Amygdala (tissue), 56 donors: ENCODE results near the gene C17orf100.
A peak's percentile ranks its signal among the peaks of the same experiment; 100 is the strongest.
"Not testable (repeated sequence)": the region's sequence is repeated elsewhere in the genome, so short reads cannot be mapped to it uniquely, and the experiment has no call there.

ENCODE experiments used
- DNase-seq, 56 donors: peaks; one replicate each; lab custom pipeline; 2025; lab: John Stamatoyannopoulos, UW

C17orf100 gene

GRCh38 chr17:6640536-6641246, 10.9 kb upstream of the C17orf100 start, which contains the start of the genes KIAA0753 and TXNDC17:
Gene KIAA0753 (minus strand): TSS chr17:6640711. CDS start chr17:6635103, 5,608 bp downstream.
Gene TXNDC17 (plus strand): TSS chr17:6641060. CDS start chr17:6641083, 23 bp downstream.
- peak; percentile 28 to 94 (median 83) for DNase-seq

GRCh38 chr17:6641247-6641863, 10.2 kb upstream of the C17orf100 start:
- peak in 1 of 56 donors; percentile 57 for DNase-seq

- no peak for DNase-seq
These were observed 9.0 kb upstream of the C17orf100 start for GRCh38 chr17:6642592-6642991.

GRCh38 chr17:6643451-6644125, 8.0 kb upstream of the C17orf100 start:
- no peak for DNase-seq

- DNase-seq, result no peak
These were observed 3.4 kb upstream of the C17orf100 start for GRCh38 chr17:6648181-6648580.

GRCh38 chr17:6651919-6652452, 424 bp downstream of the C17orf100 start:
- DNase-seq, result peak in 2 of 56 donors; percentile 37 to 64

GRCh38 chr17:6654841-6655731, 3.5 kb downstream of the C17orf100 start:
- peak in 1 of 56 donors; percentile 30 for DNase-seq

- not testable (repeated sequence) for DNase-seq
These were observed 4.3 kb downstream of the C17orf100 start for GRCh38 chr17:6655732-6656361.

- not testable (repeated sequence) for DNase-seq
These were observed 5.5 kb downstream of the C17orf100 start for GRCh38 chr17:6656797-6657632.

GRCh38 chr17:6657633-6658287, 6.2 kb downstream of the C17orf100 start:
- no peak for DNase-seq

GRCh38 chr17:6658411-6658810, 6.8 kb downstream of the C17orf100 start:
- not testable (repeated sequence) for DNase-seq

- no peak for DNase-seq
These were observed 8.5 kb downstream of the C17orf100 start for GRCh38 chr17:6660101-6660500.

GRCh38 chr17:6660805-6661463, 9.4 kb downstream of the C17orf100 start:
- DNase-seq, result peak in 1 of 56 donors; percentile 33

- DNase-seq, result no peak
These were observed 9.9 kb downstream of the C17orf100 start for GRCh38 chr17:6661464-6661848.

- not testable (repeated sequence) for DNase-seq
These were observed 11.6 kb downstream of the C17orf100 start for GRCh38 chr17:6663200-6663599.

GRCh38 chr17:6666077-6666521, 14.5 kb downstream of the C17orf100 start:
- peak in 50 of 56 donors; percentile 2 to 79 (median 45) for DNase-seq

- DNase-seq, result no peak
These were observed 15.0 kb downstream of the C17orf100 start for GRCh38 chr17:6666557-6666956.
